Measurements from ENCODE around the gene USP35.

Gene USP35

GRCh38 chr11:78223320-78223954 lies 34.7 kb downstream of the USP35 start:
- Histone ChIP-seq H3K79me1 (ENCODE audit: low read depth, low read length) (no peaks in the 10 kb centered on the region), H3K9ac (ENCODE audit: low read depth, low read length, poor library complexity) (no peak overlapping the region), H3K4me2 (ENCODE audit: insufficient read depth, low read length, poor library complexity, severe bottlenecking) (no peak overlapping the region), H2BK5ac (ENCODE audit: low read length) (no peak overlapping the region), H2BK120ac (ENCODE audit: low read depth, low read length) (no peak overlapping the region), H2AFZ (ENCODE audit: low read length) (no peak overlapping the region), H3K18ac (ENCODE audit: low read length) (no peak overlapping the region), H3K23ac (ENCODE audit: low read depth, low read length, poor library complexity) (no peak overlapping the region), H3K9me3 (replicated peaks in 1 of 2; ENCODE audit: control insufficient read depth in 2 of 2, insufficient read depth in 1 of 2, low read depth in 1 of 2, low read length in 2 of 2) (no peaks in the 10 kb centered on the region), H3K4ac (ENCODE audit: low read length) (no peak overlapping the region), H3K14ac (ENCODE audit: low read length) (no peak overlapping the region), H4K91ac (ENCODE audit: low read depth, low read length, poor library complexity) (no peak overlapping the region), H4K8ac (ENCODE audit: low read depth, low read length) (no peak overlapping the region), H2BK15ac (ENCODE audit: low read length) (no peak overlapping the region), H2BK12ac (ENCODE audit: low read length) (no peak overlapping the region), H3K4me1 (ENCODE audit: control insufficient read depth in 2 of 2, insufficient read depth in 1 of 2, low read depth in 1 of 2, low read length in 2 of 2) (no peaks in the 10 kb centered on the region), H3K27ac (replicated peaks; ENCODE audit: low read length) (no peak overlapping the region), H3K4me3 (ENCODE audit: low read length in 2 of 2) (no peak overlapping the region), H2AK5ac (ENCODE audit: low read depth, low read length) (no peak overlapping the region), H3K36me3 (replicated peaks in 1 of 2; ENCODE audit: control insufficient read depth in 2 of 2, insufficient read depth in 2 of 2, low read length in 2 of 2) (peaks cover 58 to 85% of the 10 kb centered on the region in 2 donors), H3K27me3 (ENCODE audit: control insufficient read depth in 3 of 3, insufficient read depth in 3 of 3, low read depth in 1 of 3, low read length in 3 of 3) (peaks cover 0 to 3% (median 0%) of the 10 kb centered on the region in 3 experiments)
- DNase-seq (ENCODE audit: low spot score) = no peak
- WGBS, 2 donors (ENCODE audit: extremely low coverage in 2 of 2, insufficient read length in 2 of 2, insufficient replicate concordance in 1 of 2) = no CpG with 5 or more reads among the region's 9 CpGs

DNA sequence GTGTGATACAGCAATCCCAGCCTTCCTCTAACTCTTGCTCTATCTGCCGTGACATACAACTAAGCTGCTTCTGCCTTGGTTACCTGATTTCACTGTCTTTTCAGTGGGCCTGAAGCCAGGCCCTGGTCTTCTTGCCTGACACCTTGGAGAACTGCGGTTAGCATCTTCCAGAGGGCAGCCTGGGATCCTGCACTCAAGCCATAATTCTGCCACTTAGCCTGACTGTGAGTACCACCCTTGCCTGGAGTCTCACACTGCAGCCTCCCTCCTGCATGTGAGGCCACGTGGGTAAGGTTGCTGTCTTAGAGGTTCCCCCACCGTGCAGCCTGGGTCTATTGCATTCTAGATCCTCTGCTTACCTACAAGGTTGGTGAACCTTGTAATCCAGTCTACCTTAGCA lies 35.8 kb downstream of the USP35 start:
- Histone ChIP-seq H3K14ac (ENCODE audit: low read length) (no peak overlapping the region), H3K27ac (replicated peaks; ENCODE audit: low read length) (no peak overlapping the region), H3K18ac (ENCODE audit: low read length) (no peak overlapping the region), H2AK5ac (ENCODE audit: low read depth, low read length) (no peak overlapping the region), H2BK15ac (ENCODE audit: low read length) (no peak overlapping the region), H2AFZ (ENCODE audit: low read length) (no peak overlapping the region), H2BK5ac (ENCODE audit: low read length) (no peak overlapping the region), H3K27me3 (ENCODE audit: control insufficient read depth in 3 of 3, insufficient read depth in 3 of 3, low read depth in 1 of 3, low read length in 3 of 3) (peaks cover 0 to 3% (median 0%) of the 10 kb centered on the region in 3 experiments), H3K4ac (ENCODE audit: low read length) (no peak overlapping the region), H3K9me3 (replicated peaks in 1 of 2; ENCODE audit: control insufficient read depth in 2 of 2, insufficient read depth in 1 of 2, low read depth in 1 of 2, low read length in 2 of 2) (no peaks in the 10 kb centered on the region), H2BK120ac (ENCODE audit: low read depth, low read length) (no peak overlapping the region), H3K79me1 (ENCODE audit: low read depth, low read length) (no peaks in the 10 kb centered on the region), H2BK12ac (ENCODE audit: low read length) (no peak overlapping the region), H3K23ac (ENCODE audit: low read depth, low read length, poor library complexity) (no peak overlapping the region), H4K91ac (ENCODE audit: low read depth, low read length, poor library complexity) (no peak overlapping the region), H3K4me1 (ENCODE audit: control insufficient read depth in 2 of 2, insufficient read depth in 1 of 2, low read depth in 1 of 2, low read length in 2 of 2) (no peaks in the 10 kb centered on the region), H4K8ac (ENCODE audit: low read depth, low read length) (peak overlapping the region; percentile 67), H3K4me2 (ENCODE audit: insufficient read depth, low read length, poor library complexity, severe bottlenecking) (no peak overlapping the region), H3K36me3 (replicated peaks in 1 of 2; ENCODE audit: control insufficient read depth in 2 of 2, insufficient read depth in 2 of 2, low read length in 2 of 2) (peaks cover 47 to 77% of the 10 kb centered on the region in 2 donors), H3K9ac (ENCODE audit: low read depth, low read length, poor library complexity) (peak overlapping the region; percentile 5), H3K4me3 (ENCODE audit: low read length in 2 of 2) (no peak overlapping the region)
- WGBS, 2 donors (ENCODE audit: extremely low coverage in 2 of 2, insufficient read length in 2 of 2, insufficient replicate concordance in 1 of 2) = no CpG with 5 or more reads among the region's 4 CpGs
- no peak for DNase-seq (ENCODE audit: low spot score)

- DNase-seq (ENCODE audit: low spot score) = no peak
- H3K4me2 ChIP-seq (ENCODE audit: insufficient read depth, low read length, poor library complexity, severe bottlenecking) = no peak overlapping the region
- no peak overlapping the region for H3K18ac ChIP-seq (ENCODE audit: low read length)
- no peak overlapping the region for H3K4ac ChIP-seq (ENCODE audit: low read length)
- H4K91ac ChIP-seq (ENCODE audit: low read depth, low read length, poor library complexity) = no peak overlapping the region
- no peak overlapping the region for H2BK15ac ChIP-seq (ENCODE audit: low read length)
- no peak overlapping the region for H4K8ac ChIP-seq (ENCODE audit: low read depth, low read length)
- H3K79me1 ChIP-seq (ENCODE audit: low read depth, low read length) = no peaks in the 10 kb centered on the region
- H3K23ac ChIP-seq (ENCODE audit: low read depth, low read length, poor library complexity) = no peak overlapping the region
- WGBS, 2 donors (ENCODE audit: extremely low coverage in 2 of 2, insufficient read length in 2 of 2, insufficient replicate concordance in 1 of 2) = no CpG with 5 or more reads among the region's 7 CpGs
- H3K27ac ChIP-seq (replicated peaks; ENCODE audit: low read length) = no peak overlapping the region
- no peak overlapping the region for H2BK5ac ChIP-seq (ENCODE audit: low read length)
- no peak overlapping the region for H2AK5ac ChIP-seq (ENCODE audit: low read depth, low read length)
- H2BK120ac ChIP-seq (ENCODE audit: low read depth, low read length) = no peak overlapping the region
- H3K9ac ChIP-seq (ENCODE audit: low read depth, low read length, poor library complexity) = no peak overlapping the region
- H3K9me3 ChIP-seq (replicated peaks in 1 of 2; ENCODE audit: control insufficient read depth in 2 of 2, insufficient read depth in 1 of 2, low read depth in 1 of 2, low read length in 2 of 2) = no peaks in the 10 kb centered on the region
- H2AFZ ChIP-seq (ENCODE audit: low read length) = no peak overlapping the region
- no peak overlapping the region for H2BK12ac ChIP-seq (ENCODE audit: low read length)
- H3K4me1 ChIP-seq (ENCODE audit: control insufficient read depth in 2 of 2, insufficient read depth in 1 of 2, low read depth in 1 of 2, low read length in 2 of 2) = no peaks in the 10 kb centered on the region
- H3K36me3 ChIP-seq (replicated peaks in 1 of 2; ENCODE audit: control insufficient read depth in 2 of 2, insufficient read depth in 2 of 2, low read length in 2 of 2) = peaks cover 43 to 73% of the 10 kb centered on the region in 2 donors
- H3K4me3 ChIP-seq (ENCODE audit: low read length in 2 of 2) = no peak overlapping the region
- H3K27me3 ChIP-seq (ENCODE audit: control insufficient read depth in 3 of 3, insufficient read depth in 3 of 3, low read depth in 1 of 3, low read length in 3 of 3) = peaks cover 0 to 3% (median 0%) of the 10 kb centered on the region in 3 experiments
- H3K14ac ChIP-seq (ENCODE audit: low read length) = no peak overlapping the region
These were observed 36.2 kb downstream of the USP35 start for GRCh38 chr11:78224906-78225420.

DNA sequence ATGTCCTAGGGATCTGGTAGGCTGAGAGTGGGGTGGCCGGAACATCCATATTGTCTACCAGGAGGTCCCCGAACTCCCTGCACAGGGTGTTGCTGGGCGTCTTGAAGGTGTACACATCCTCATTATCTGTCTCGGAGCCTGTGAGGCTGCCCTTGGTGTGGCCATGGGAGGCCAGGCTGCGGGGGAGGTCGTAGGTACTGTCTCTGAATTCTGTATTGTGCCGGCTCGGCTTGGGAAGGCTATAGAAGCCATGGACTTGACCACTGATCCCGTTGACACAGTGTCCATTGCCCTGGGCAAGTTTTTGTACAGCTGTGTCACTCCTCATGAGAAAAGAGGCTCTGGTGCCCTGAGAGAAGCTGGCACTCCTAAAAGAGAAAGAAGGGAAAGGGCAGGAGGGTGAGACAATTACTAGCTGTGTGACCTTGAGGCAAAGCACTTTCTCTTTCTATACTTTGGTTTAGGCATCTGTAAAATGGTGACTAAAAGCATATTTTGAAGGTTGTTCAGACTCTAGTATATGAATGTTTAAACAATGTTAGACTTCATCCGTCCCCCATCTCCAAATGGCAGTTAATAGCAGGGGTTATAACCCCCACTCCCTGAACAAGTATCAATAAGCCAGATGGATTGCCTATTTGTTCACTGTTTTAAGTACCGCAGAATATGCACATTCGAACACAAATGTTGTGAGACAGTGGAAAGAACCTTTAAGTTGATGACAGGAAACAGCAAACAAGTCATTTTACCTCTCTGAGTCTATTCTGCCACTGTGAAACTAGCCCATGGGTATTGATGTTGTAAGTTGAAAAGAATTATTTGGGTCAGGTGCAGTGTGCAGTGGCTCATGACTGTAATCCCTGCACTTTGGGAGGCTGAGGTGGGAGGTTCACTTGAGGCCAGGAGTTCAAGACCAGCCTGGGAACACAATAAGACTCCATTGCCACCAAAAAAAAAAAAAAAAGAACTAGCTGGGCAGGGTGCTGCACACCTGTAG lies 38.3 kb downstream of the USP35 start:
- H3K14ac ChIP-seq (ENCODE audit: low read length) = no peak overlapping the region
- no peak overlapping the region for H3K18ac ChIP-seq (ENCODE audit: low read length)

More for the DNA sequence above, 38.3 kb downstream of the USP35 start:
- H3K27ac ChIP-seq (replicated peaks; ENCODE audit: low read length) = no peak overlapping the region
- peaks cover 27 to 52% of the 10 kb centered on the region in 2 donors for H3K36me3 ChIP-seq (replicated peaks in 1 of 2; ENCODE audit: control insufficient read depth in 2 of 2, insufficient read depth in 2 of 2, low read length in 2 of 2)
- H2BK12ac ChIP-seq (ENCODE audit: low read length) = no peak overlapping the region
- H3K9me3 ChIP-seq (replicated peaks in 1 of 2; ENCODE audit: control insufficient read depth in 2 of 2, insufficient read depth in 1 of 2, low read depth in 1 of 2, low read length in 2 of 2) = no peaks in the 10 kb centered on the region
- no peak overlapping the region for H3K23ac ChIP-seq (ENCODE audit: low read depth, low read length, poor library complexity)
- no peak overlapping the region for H2AK5ac ChIP-seq (ENCODE audit: low read depth, low read length)
- no peaks in the 10 kb centered on the region for H3K79me1 ChIP-seq (ENCODE audit: low read depth, low read length)
- H4K8ac ChIP-seq (ENCODE audit: low read depth, low read length) = no peak overlapping the region
- no peak overlapping the region for H2BK120ac ChIP-seq (ENCODE audit: low read depth, low read length)
- no peak overlapping the region for H2AFZ ChIP-seq (ENCODE audit: low read length)
- H3K9ac ChIP-seq (ENCODE audit: low read depth, low read length, poor library complexity) = no peak overlapping the region
- no peak for DNase-seq (ENCODE audit: low spot score)
- H2BK5ac ChIP-seq (ENCODE audit: low read length) = no peak overlapping the region
- no peak overlapping the region for H4K91ac ChIP-seq (ENCODE audit: low read depth, low read length, poor library complexity)
- peaks cover 0 to 2% (median 0%) of the 10 kb centered on the region in 3 experiments for H3K27me3 ChIP-seq (ENCODE audit: control insufficient read depth in 3 of 3, insufficient read depth in 3 of 3, low read depth in 1 of 3, low read length in 3 of 3)
- no peak overlapping the region for H3K4me3 ChIP-seq (ENCODE audit: low read length in 2 of 2)
- no peak overlapping the region for H2BK15ac ChIP-seq (ENCODE audit: low read length)
- H3K4me1 ChIP-seq (ENCODE audit: control insufficient read depth in 2 of 2, insufficient read depth in 1 of 2, low read depth in 1 of 2, low read length in 2 of 2) = no peaks in the 10 kb centered on the region
- WGBS, 2 donors (ENCODE audit: extremely low coverage in 2 of 2, insufficient read length in 2 of 2, insufficient replicate concordance in 1 of 2) = no CpG with 5 or more reads among the region's 12 CpGs
- no peak overlapping the region for H3K4ac ChIP-seq (ENCODE audit: low read length)
- H3K4me2 ChIP-seq (ENCODE audit: insufficient read depth, low read length, poor library complexity, severe bottlenecking) = no peak overlapping the region
